GF-D8 (cell line): Measurements from ENCODE around the gene TMIGD3.

Experiments
- DNase-seq: peaks from one replicate; lab custom pipeline; 2025; lab: John Stamatoyannopoulos, UW

The TMIGD3 gene

GRCh38 chr1:111446967-111447892, 56.2 kb downstream of the TMIGD3 start:
- no peak for DNase-seq

- no peak for DNase-seq
Observed at GRCh38 chr1:111446546-111446945, 56.9 kb downstream of the TMIGD3 start.

- DNase-seq, result no peak
Observed at GRCh38 chr1:111444031-111444430, 59.4 kb downstream of the TMIGD3 start.

- no peak for DNase-seq
Observed at GRCh38 chr1:111442457-111442856, 61.0 kb downstream of the TMIGD3 start.

GRCh38 chr1:111441573-111442192, 61.8 kb downstream of the TMIGD3 start:
- no peak for DNase-seq

- peak; percentile 56 for DNase-seq
Observed at GRCh38 chr1:111439461-111440351, 63.7 kb downstream of the TMIGD3 start.

- no peak for DNase-seq
Observed at GRCh38 chr1:111436726-111437125, 66.7 kb downstream of the TMIGD3 start.
